Fibroblast of skin of right biceps (primary cell): ENCODE measurements around the gene CAMTA1.
"Not testable (repeated sequence)": the region's sequence is repeated elsewhere in the genome, so short reads cannot be mapped to it uniquely, and the experiment has no call there.

Experiments
- DNase-seq: peaks from one replicate; pipeline ENCODE4 v3.0.0-alpha.2; 2013

CAMTA1 gene, protein sequence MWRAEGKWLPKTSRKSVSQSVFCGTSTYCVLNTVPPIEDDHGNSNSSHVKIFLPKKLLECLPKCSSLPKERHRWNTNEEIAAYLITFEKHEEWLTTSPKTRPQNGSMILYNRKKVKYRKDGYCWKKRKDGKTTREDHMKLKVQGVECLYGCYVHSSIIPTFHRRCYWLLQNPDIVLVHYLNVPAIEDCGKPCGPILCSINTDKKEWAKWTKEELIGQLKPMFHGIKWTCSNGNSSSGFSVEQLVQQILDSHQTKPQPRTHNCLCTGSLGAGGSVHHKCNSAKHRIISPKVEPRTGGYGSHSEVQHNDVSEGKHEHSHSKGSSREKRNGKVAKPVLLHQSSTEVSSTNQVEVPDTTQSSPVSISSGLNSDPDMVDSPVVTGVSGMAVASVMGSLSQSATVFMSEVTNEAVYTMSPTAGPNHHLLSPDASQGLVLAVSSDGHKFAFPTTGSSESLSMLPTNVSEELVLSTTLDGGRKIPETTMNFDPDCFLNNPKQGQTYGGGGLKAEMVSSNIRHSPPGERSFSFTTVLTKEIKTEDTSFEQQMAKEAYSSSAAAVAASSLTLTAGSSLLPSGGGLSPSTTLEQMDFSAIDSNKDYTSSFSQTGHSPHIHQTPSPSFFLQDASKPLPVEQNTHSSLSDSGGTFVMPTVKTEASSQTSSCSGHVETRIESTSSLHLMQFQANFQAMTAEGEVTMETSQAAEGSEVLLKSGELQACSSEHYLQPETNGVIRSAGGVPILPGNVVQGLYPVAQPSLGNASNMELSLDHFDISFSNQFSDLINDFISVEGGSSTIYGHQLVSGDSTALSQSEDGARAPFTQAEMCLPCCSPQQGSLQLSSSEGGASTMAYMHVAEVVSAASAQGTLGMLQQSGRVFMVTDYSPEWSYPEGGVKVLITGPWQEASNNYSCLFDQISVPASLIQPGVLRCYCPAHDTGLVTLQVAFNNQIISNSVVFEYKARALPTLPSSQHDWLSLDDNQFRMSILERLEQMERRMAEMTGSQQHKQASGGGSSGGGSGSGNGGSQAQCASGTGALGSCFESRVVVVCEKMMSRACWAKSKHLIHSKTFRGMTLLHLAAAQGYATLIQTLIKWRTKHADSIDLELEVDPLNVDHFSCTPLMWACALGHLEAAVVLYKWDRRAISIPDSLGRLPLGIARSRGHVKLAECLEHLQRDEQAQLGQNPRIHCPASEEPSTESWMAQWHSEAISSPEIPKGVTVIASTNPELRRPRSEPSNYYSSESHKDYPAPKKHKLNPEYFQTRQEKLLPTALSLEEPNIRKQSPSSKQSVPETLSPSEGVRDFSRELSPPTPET (N-terminal part only)

DNA sequence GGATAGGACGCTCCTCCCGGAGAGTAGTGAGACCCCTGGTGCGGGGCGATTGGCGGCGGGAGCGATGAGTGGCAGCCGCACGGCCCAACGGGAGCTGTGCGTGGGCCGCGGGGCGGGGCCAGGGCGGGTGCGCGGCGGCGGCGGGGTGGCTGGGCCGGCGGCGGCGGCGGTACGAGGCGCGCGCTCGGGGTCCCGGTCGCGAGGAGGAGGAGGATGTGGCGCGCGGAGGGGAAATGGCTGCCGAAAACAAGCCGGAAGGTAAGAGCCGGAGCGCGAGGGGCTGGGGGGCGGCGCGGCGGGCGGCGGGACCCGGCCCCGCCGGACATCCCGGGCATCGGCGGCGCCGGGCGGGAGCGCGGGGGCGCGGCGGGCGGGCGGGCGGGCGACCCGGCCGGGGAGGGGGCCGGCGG lies at the start of gene CAMTA1:
TSS of gene CAMTA1 (plus strand) at position 137 of the 410 bp plus-strand sequence. CDS start at position 214, 77 bp downstream.
- no peak for DNase-seq

DNA sequence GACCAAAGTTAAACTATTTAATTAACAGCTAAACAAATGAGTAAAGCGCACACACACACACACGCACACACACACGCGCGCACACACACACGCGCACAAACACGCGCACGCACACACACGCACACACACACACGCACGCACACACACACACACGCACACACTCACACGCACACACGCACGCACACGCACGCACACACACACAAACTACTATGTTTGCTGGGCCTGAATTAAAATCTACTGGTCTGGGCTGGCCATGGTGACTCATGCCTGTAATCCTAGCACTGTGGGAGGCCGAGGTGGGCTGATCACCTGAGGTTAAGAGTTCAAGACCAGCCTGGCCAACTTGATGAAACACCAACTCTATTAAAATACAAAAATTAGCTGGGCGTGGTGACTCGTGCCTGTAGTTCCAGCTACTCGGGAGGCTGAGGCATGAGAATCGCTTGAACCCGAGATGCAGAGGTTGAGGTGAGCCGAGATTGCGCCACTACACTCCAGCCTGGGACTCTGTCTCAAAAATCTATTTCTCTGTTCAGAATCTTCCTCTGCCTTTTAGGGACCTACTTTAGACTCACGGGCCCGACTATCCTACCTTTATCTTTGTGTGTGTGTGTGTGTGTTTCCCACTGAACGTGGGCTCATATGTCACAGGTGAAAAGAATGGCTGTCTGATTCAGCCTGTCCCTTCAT lies 46.1 kb upstream of the CAMTA1 start:
- DNase-seq, result no peak

DNA sequence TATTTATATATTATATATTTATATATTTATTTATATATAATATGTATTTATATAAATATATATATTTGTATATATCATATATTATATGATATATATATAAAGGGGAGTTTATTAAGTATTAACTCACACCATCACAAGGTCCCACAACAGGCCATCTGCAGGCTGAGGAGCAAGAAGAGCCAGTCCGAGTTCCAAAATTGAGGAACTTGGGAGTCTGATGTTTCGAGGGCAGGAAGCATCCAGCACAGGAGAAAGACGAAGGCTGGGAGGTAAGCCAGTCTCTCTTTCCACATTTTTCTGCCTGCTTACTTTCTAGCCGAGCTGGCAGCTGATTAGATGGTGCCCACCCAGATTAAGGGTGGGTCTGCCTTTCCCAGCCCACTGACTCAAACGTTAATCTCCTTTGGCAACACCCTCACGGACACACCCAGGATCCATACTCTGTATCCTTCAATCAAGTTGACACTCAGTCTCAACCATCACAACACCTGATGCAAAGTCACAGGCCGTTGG lies 42.5 kb upstream of the CAMTA1 start:
- DNase-seq, result not testable (repeated sequence)

DNA sequence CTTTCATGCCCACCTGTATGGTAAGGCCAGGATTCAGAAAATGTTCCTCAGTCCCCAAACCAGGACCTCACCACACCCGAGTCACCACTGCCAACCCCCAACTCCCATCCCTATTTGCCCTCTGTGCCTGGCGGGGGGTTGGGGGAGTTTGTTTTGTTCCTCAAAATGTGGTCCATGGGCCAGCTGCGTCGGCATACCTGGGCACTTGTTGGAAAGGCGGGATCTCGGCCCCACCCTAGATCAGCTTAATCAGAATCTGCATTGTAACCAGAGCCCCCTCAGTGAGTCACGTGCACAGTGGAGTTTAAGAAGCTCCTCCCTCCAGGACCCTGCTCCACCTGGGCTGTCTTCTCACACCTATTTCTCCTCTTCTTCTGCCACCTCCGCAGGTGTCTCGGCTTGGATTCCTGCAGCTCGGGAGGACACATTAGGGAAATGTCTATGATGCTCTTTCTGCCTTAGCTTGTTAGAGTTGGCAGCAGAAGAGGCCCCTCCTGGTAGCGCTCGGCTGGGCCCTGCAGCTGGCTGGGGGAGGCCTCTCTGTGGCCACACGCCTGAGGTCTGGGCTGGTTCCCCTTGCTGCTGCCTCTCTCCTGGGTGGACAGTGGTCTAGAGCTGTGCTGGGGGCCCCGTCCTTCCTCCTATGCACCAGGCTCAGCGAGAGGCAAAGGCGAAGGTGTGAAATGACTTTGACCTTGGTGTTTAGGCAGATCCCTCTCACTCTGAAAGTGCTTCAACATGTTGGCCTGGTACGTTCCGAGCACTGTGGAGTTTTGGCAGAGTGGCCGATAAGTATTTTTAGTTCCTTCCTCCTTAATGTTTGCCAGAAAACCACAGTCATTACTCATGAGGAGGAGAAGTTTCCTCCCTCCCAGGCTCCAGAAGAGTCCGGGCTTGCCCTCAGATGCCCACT lies 41.8 kb upstream of the CAMTA1 start:
- DNase-seq, result peak; percentile 82

DNA sequence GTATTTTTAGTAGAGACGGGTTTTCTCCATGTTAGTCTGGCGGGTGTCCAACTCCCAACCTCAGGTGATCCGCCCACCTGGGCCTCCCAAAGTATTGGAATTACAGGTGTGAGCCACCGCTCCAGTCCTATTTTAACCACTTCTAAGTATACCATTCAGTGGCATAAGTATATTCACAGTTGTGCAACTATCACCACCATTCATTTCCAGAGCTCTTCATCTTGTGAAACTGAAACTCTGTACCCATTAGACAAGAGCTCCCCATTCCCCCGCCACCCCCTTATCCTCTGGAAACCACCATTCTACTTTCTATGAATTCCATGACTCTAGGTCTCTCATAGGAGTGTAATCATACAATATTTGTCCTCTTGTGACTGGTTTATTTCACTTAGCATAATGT lies 40.2 kb upstream of the CAMTA1 start:
- DNase-seq, result no peak

DNA sequence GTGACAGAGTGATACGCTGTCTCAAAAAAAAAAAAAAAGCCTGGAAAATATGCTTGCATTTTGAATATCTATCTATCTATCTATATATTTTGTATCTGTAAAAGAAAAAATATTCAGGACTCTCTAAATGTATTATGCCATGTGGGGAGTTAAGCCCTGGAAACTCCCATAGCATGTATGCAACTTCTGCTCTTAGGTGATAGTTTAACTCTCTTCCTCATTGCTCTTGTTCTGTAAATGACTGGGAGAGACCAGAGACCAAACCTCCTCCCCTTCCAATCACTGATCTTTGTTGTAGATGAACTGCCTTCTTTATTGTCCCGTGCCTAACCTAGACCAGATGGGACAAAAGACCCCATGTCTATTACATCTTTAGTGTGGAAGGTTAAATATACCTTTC lies 37.6 kb upstream of the CAMTA1 start:
- DNase-seq, result no peak

DNA sequence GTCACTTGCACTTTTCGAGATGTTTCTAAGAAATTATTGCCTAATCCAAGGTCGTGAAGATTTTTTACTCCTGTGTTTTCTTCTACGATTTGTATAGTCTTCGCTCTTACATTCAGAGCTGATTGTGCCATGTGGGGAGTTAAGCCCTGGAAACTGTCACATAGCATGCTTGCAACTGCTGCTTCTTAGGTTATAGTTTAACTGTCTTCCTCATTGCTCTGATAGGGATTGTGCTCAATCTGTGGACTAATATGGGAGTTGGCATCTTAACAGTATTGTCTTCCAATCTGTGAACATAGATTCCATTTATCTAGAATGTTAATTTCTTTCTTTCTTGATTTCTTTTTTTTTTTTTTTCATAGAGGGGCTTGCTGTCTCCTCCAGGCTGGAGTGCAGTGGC lies 34.8 kb upstream of the CAMTA1 start:
- DNase-seq, result no peak

DNA sequence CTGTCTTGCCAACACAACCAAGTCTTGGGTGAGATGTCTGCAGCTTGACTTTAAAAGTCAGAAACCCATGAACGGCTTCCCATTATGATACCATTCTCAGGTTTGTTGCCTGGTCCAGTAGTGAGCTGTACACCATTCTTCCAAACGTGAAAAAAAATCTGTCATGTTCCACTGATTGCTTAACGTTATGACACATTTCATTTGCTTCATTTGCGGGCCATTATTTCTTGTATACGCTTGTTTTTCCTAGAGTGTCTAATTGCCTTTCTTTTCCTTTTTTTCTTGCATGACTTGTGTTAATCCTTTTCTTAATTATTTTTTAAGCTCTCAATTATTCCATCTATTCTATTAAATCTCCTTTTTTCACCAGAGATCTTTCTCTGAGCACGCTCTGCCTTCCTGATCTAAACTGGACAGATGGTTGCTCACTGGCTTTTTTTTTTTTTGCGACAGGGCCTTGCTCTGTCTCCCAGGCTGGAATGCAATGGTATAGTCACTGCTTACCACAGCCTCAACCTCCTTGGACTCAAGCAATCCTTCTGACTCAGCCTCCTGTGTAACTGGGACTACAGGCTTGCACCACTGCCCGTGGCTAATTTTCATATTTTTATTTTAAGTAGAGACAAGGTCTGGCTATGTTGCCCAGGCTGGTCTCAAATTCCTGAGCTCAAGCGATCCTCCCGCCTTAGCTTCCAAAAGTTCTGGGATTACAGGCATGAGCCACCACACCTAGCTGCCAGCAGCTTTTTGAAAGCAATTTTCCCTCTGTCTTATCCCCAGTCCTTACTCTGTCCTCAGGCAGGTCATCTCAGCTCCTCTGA lies 31.7 kb upstream of the CAMTA1 start:
- DNase-seq, result no peak

DNA sequence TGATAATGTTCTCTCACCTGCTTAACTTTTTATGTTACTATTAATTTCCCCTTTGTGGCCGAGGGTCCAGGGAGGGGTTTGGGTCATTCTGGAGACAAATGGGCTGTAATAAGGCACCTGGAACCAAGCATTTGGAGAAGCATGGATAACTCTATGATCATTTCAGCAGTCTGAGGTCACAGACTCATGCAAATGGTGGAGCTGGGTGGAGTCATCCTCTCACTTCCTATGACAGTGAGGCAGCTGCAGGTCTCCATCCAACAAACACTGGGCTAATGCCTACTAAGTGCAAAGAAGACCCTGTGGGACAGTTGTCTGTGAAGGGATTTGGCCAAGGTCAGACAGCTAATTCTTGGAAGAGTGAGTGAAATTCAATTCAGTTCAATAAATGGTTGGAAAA lies 28.8 kb upstream of the CAMTA1 start:
- no peak for DNase-seq

DNA sequence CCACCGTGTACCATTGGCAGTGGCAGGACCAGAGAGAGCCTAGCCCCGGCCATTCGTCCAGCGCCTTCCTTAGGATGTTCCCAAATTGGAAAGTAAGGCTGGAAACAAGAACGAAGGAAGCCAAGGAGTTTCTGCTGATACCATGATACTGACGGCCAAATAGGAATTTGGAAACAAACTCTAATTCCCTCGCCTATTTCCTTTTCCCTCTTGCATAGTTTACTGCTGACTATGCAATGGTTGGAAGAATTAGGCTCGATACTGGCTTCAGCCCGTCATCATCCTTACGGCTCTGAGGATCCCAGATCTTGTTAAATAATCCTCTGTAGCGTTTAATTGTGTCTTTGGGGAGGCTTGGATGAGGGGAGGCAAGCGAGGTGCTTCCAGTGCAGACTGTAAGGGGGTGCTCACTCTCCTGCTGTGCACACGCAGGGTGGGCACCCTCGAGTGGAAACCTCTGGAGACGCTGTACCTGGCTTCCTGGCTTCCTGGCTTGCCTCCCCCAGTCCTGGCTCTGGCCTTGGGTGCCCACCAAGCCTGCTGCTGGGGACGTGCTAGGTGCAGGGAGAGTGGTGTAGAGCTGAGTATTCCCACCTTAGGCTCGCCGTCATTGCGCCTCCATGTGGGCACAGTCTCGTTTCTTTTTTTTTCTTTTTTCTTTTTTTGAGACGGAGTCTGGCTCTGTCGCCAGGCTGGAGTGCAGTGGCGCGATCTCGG lies 27.4 kb upstream of the CAMTA1 start:
- no peak for DNase-seq

DNA sequence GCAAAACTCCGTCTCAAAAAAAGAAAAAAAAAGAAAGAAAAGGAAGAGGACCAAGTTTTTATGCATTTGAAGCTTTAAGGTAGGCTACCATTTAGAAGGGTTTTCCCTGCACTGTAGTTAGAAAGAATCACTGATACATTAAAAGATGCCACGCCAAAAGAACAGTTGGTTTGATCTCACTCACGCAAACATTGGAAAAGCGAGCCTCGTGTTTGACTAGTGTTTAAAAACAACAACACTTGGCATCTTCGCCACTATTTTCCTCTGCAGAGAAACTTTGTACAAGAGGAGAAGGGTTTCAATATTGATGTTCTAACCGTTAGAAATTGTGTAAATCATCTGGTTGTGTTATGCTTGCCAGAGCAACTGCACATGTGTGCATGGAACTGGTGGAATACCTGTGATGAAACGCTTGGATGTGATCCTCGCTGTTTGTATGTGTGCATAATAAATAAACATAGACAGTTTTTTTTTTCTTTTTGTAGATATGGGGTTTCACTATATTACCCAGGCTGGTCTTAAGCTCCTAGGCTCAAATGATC lies 24.0 kb upstream of the CAMTA1 start:
- DNase-seq, result no peak

DNA sequence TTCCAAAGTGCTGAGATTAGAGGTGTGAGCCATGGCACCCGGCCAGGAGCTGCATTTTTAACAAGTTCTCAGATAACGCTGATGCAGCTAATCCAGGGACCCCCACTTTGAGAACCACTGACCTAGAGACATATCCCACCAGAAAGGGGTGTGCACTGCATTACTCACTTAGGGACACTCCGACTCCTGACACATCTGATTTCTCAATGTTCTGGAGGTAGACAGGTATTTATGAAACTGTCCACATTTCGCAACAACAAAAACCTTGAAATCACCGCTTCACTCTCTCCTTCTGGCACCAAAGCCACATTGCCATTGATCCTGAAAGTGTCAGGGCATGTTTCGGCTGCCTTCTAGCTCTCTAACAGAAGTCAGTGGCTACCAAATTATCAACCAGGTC lies 23.2 kb upstream of the CAMTA1 start:
- DNase-seq, result no peak

DNA sequence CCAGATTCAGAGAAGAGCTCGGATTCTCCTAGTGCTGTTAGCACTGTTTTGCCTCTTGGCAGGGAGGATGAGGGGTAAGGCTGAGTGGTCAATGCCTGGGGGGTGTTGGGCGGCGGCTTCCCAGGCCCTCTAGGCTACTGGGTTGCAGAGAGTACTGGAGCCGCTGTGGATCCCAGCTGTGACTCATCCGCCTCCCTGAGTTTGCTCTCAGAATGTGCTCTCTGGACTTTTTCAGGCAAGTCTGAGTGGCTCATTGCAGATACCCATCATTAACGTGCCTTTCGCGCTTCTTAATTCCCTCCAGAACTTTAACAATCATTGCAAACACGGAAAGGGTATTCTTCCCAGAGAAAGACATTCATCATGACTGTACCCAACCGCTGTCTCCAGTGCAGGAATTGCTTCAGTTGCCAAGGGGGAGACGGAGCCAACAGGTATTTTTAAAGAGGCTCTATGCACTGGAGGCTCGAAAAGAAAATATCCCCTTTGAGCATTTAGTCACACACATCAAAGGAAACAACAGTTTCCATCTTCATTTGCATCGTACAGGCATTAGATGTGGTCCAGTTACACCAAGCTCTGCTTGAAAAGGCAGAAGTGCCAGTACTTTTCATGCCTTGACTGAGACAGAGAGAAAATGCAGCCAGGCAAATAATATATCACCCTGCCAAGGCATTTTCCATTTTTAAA lies 14.4 kb upstream of the CAMTA1 start:
- peak; percentile 69 for DNase-seq

DNA sequence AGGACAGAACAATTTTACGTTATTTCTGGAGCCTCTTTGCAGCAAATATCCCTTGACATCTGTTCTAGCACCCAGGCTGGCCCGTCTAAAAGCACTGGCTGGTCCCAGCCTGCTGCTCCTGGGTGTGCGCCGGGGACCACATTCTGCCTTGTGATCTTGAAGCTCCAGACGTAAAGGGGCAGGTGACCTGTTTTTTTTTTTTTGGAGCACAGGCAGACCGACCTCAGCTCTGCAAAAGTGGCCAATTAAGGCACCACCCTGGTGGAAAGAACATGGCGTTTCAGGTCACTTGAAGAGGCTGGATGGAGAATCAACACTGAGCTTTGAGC lies 13.8 kb upstream of the CAMTA1 start:
- no peak for DNase-seq

DNA sequence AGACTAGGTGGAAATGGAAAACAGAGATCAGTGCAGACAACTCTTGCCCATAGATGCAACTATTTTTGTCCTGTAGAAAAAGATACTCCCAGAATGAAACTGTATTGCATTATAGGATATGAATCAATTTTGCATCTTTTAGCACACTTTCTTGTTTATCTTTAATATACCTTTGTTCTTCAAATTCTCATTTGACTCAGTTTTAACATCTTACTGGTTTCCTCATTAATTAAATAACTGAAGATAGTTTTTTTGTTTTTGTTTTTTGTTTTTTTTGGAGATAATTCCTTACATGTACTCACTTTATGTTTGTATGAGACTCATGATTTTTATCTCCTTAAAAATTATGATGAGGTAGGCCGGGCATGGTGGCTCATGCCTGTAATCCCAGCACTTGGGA lies 10.9 kb upstream of the CAMTA1 start:
- DNase-seq, result no peak

DNA sequence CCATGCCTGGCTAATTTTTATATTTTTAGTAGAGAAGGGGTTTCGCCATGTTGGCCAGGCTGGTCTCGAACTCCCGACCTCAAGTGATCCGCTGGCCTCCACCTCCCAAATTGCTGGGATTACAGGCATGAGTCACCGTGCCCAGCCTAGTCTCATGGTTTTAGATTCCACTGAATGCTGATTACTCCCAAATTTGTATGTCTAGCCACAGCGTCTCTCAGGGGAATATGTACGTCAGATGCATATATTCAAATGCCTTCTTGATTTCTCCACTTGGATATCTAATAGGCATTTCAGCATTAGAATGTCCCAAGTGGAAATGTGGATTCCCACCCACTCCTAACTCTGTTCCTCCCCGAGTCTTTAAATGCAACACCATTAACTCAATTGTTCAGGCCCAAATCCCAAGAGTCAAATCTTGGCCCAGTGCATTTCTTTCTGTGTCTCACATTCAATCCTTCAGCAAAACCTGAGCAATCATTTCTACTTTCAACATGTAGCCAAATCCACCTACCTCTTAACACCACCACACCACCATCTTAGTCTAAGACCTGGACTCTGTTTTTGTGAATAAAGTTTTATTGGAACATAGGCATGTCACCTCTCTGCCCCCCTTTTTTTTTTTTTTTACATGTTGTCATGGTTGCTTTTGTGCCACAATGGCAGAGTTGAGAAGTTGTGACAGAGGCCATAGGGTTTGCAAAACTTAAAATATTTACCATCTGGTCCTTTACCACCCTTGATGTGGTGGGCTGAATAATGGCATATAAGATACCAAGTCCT lies 9.8 kb upstream of the CAMTA1 start:
- DNase-seq, result peak; percentile 30

DNA sequence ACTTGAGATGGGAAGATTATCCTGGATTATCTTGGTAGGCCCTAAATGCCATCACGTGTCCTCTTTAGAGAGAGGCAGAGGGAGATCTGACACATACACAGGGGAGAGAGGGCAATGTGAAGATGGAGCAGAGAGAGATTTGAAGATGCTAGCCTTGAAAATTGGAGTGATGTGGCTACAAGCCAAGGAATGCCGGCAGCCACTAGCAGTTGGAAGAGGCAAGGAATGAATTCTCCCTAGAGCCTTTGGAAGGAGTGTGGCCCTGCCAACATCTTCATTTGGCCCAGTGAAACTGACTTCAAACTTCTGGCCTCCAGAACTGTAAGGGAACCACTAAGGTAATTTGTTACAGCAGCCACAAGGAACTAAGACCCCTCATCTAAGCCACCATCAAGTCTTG lies 8.9 kb upstream of the CAMTA1 start:
- no peak for DNase-seq

DNA sequence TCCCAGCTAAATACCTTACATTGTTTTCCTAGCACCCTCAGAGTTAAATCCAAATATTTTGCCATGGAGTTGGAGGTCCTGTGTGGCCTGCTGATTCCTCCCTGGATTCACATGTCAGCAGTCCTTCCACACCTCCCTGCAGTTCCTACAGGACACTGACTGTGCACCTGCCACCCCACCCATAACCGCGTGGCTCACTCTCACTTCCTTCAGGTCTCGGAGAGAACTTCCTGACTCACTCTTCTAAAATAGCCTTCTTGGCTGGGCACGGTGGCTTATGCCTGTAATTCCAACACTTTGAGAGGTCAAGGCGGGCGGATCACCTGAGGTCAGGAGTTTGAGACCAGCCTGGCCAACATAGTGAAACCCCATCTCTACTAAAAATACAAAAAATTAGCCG lies 8.4 kb upstream of the CAMTA1 start:
- DNase-seq, result no peak
